ENCODE measurements around the gene NKD2.

DNA sequence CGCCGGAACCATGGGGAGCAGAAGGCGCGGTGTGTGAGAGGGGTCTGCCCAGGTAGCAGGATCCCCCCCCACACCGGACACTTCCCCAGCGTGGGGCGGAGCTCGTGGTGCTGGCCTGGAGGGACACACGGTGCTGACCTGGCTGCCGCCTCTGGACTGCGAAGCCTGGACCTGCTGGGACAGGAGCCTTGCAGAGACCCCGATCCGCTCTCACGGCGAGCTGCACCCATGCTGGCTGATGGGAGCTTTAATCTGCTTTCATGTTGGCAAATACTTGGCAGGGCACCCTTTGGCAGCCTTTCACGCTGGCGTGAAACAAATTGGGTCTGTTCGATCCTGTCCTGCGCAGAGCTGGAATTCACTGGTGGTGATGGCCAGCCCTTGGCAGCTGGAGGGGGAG is 7.4 kb downstream of the NKD2 start:
- TF ChIP-seq SMC3 (IDR thresholded peaks at IDR 0.05; ENCODE audit: low read depth, low read length) (no peak), MXI1 (IDR thresholded peaks at IDR 0.05; ENCODE audit: low read depth, low read length) (no peak), RCOR1 (IDR thresholded peaks at IDR 0.05; ENCODE audit: low read length) (no peak), EP300 (IDR thresholded peaks at IDR 0.05; ENCODE audit: borderline replicate concordance in 1 of 2, low read depth in 1 of 2, low read length in 1 of 2) (no peak), RAD21 (IDR thresholded peaks at IDR 0.05; ENCODE audit: low read length) (no peak), MEF2A (IDR thresholded peaks at IDR 0.05; ENCODE audit: borderline replicate concordance, low read depth) (no peak), TAF1 (IDR thresholded peaks at IDR 0.05; ENCODE audit: borderline replicate concordance, low read depth, low read length) (no peak), CHD2 (IDR thresholded peaks at IDR 0.05; ENCODE audit: low read length, partially characterized antibody) (no peak), RFX5 (IDR thresholded peaks at IDR 0.05; ENCODE audit: low read length) (no peak), ELF1 (IDR thresholded peaks at IDR 0.05) (no peak)
- TF ChIP-seq, protein P1, sequence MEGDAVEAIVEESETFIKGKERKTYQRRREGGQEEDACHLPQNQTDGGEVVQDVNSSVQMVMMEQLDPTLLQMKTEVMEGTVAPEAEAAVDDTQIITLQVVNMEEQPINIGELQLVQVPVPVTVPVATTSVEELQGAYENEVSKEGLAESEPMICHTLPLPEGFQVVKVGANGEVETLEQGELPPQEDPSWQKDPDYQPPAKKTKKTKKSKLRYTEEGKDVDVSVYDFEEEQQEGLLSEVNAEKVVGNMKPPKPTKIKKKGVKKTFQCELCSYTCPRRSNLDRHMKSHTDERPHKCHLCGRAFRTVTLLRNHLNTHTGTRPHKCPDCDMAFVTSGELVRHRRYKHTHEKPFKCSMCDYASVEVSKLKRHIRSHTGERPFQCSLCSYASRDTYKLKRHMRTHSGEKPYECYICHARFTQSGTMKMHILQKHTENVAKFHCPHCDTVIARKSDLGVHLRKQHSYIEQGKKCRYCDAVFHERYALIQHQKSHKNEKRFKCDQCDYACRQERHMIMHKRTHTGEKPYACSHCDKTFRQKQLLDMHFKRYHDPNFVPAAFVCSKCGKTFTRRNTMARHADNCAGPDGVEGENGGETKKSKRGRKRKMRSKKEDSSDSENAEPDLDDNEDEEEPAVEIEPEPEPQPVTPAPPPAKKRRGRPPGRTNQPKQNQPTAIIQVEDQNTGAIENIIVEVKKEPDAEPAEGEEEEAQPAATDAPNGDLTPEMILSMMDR (IDR thresholded peaks at IDR 0.05), result no peak
- TF ChIP-seq, protein P2, sequence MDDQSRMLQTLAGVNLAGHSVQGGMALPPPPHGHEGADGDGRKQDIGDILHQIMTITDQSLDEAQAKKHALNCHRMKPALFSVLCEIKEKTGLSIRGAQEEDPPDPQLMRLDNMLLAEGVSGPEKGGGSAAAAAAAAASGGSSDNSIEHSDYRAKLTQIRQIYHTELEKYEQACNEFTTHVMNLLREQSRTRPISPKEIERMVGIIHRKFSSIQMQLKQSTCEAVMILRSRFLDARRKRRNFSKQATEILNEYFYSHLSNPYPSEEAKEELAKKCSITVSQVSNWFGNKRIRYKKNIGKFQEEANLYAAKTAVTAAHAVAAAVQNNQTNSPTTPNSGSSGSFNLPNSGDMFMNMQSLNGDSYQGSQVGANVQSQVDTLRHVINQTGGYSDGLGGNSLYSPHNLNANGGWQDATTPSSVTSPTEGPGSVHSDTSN (IDR thresholded peaks at IDR 0.05), result no peak
- TF ChIP-seq, protein P3, sequence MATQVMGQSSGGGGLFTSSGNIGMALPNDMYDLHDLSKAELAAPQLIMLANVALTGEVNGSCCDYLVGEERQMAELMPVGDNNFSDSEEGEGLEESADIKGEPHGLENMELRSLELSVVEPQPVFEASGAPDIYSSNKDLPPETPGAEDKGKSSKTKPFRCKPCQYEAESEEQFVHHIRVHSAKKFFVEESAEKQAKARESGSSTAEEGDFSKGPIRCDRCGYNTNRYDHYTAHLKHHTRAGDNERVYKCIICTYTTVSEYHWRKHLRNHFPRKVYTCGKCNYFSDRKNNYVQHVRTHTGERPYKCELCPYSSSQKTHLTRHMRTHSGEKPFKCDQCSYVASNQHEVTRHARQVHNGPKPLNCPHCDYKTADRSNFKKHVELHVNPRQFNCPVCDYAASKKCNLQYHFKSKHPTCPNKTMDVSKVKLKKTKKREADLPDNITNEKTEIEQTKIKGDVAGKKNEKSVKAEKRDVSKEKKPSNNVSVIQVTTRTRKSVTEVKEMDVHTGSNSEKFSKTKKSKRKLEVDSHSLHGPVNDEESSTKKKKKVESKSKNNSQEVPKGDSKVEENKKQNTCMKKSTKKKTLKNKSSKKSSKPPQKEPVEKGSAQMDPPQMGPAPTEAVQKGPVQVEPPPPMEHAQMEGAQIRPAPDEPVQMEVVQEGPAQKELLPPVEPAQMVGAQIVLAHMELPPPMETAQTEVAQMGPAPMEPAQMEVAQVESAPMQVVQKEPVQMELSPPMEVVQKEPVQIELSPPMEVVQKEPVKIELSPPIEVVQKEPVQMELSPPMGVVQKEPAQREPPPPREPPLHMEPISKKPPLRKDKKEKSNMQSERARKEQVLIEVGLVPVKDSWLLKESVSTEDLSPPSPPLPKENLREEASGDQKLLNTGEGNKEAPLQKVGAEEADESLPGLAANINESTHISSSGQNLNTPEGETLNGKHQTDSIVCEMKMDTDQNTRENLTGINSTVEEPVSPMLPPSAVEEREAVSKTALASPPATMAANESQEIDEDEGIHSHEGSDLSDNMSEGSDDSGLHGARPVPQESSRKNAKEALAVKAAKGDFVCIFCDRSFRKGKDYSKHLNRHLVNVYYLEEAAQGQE (IDR thresholded peaks at IDR 0.05; ENCODE audit: low read depth, low read length), result no peak
